ENCODE measurements around the gene ARL8B.
"Not testable (repeated sequence)": the region's sequence is repeated elsewhere in the genome, so short reads cannot be mapped to it uniquely, and the experiment has no call there.

Gene ARL8B

GRCh38 chr3:5096336-5097008 is 25.6 kb upstream of the ARL8B start:
- ATAC-seq (no peak), DNase-seq (no peak)
- Mint-ChIP-seq H3K27me3 (peaks cover 34% of the 10 kb centered on the region), H3K27ac (no peak overlapping the region), H3K36me3 (ENCODE audit: low read depth) (no peaks in the 10 kb centered on the region), H3K4me1 (peaks cover 3% of the 10 kb centered on the region), H3K9me3 (no peaks in the 10 kb centered on the region), H3K4me3 (no peak overlapping the region)

GRCh38 chr3:5098346-5098745 is 23.7 kb upstream of the ARL8B start:
- no peaks in the 10 kb centered on the region for H3K9me3 Mint-ChIP-seq
- H3K4me1 Mint-ChIP-seq = peaks cover 3% of the 10 kb centered on the region
- peaks cover 34% of the 10 kb centered on the region for H3K27me3 Mint-ChIP-seq
- no peaks in the 10 kb centered on the region for H3K36me3 Mint-ChIP-seq (ENCODE audit: low read depth)
- ATAC-seq = no peak
- no peak overlapping the region for H3K4me3 Mint-ChIP-seq
- no peak for DNase-seq
- H3K27ac Mint-ChIP-seq = no peak overlapping the region

GRCh38 chr3:5102532-5102931 is 19.6 kb upstream of the ARL8B start:
- no peaks in the 10 kb centered on the region for H3K36me3 Mint-ChIP-seq (ENCODE audit: low read depth)
- no peaks in the 10 kb centered on the region for H3K4me1 Mint-ChIP-seq
- no peaks in the 10 kb centered on the region for H3K9me3 Mint-ChIP-seq
- ATAC-seq (no peak), DNase-seq (no peak)
- H3K27ac Mint-ChIP-seq = no peak overlapping the region
- H3K27me3 Mint-ChIP-seq = peaks cover 10% of the 10 kb centered on the region
- H3K4me3 Mint-ChIP-seq = no peak overlapping the region

GRCh38 chr3:5103743-5104142 is 18.3 kb upstream of the ARL8B start:
- H3K36me3 Mint-ChIP-seq (ENCODE audit: low read depth) = no peaks in the 10 kb centered on the region
- ATAC-seq = no peak
- no peaks in the 10 kb centered on the region for H3K4me1 Mint-ChIP-seq
- no peak for DNase-seq
- no peaks in the 10 kb centered on the region for H3K9me3 Mint-ChIP-seq
- peaks cover 4% of the 10 kb centered on the region for H3K27me3 Mint-ChIP-seq
- no peak overlapping the region for H3K4me3 Mint-ChIP-seq
- no peak overlapping the region for H3K27ac Mint-ChIP-seq

- H3K4me3 Mint-ChIP-seq = no peak overlapping the region
- no peaks in the 10 kb centered on the region for H3K27me3 Mint-ChIP-seq
- H3K4me1 Mint-ChIP-seq = no peaks in the 10 kb centered on the region
- H3K9me3 Mint-ChIP-seq = no peaks in the 10 kb centered on the region
- DNase-seq = no peak
- no peak for ATAC-seq
- no peaks in the 10 kb centered on the region for H3K36me3 Mint-ChIP-seq (ENCODE audit: low read depth)
- H3K27ac Mint-ChIP-seq = no peak overlapping the region
Observed at GRCh38 chr3:5105050-5105449, 17.0 kb upstream of the ARL8B start.

GRCh38 chr3:5106371-5106770 is 15.7 kb upstream of the ARL8B start:
- ATAC-seq; H3K4me3 Mint-ChIP-seq; H3K9me3 Mint-ChIP-seq; H3K36me3 Mint-ChIP-seq (ENCODE audit: low read depth); H3K4me1 Mint-ChIP-seq; DNase-seq; H3K27me3 Mint-ChIP-seq; H3K27ac Mint-ChIP-seq: not testable (repeated sequence)

GRCh38 chr3:5106933-5107334 is 15.2 kb upstream of the ARL8B start:
- H3K27ac Mint-ChIP-seq, H3K9me3 Mint-ChIP-seq: not testable (repeated sequence)

GRCh38 chr3:5110337-5110736 is 11.8 kb upstream of the ARL8B start:
- DNase-seq (no peak), ATAC-seq (no peak)
- H3K27ac Mint-ChIP-seq = no peak overlapping the region
- no peaks in the 10 kb centered on the region for H3K36me3 Mint-ChIP-seq (ENCODE audit: low read depth)
- H3K9me3 Mint-ChIP-seq = no peaks in the 10 kb centered on the region
- H3K4me3 Mint-ChIP-seq = no peak overlapping the region
- no peaks in the 10 kb centered on the region for H3K27me3 Mint-ChIP-seq
- H3K4me1 Mint-ChIP-seq = peaks cover 11% of the 10 kb centered on the region

More at GRCh38 chr3:5106933-5107334, 15.2 kb upstream of the ARL8B start:
- not testable (repeated sequence) for ATAC-seq; H3K4me3 Mint-ChIP-seq; DNase-seq; H3K36me3 Mint-ChIP-seq (ENCODE audit: low read depth); H3K4me1 Mint-ChIP-seq; H3K27me3 Mint-ChIP-seq

GRCh38 chr3:5112043-5112442 is 10.0 kb upstream of the ARL8B start:
- Mint-ChIP-seq H3K36me3 (ENCODE audit: low read depth) (no peaks in the 10 kb centered on the region), H3K4me1 (peaks cover 11% of the 10 kb centered on the region), H3K4me3 (no peak overlapping the region), H3K27ac (peak overlapping the region; percentile 19), H3K9me3 (no peaks in the 10 kb centered on the region), H3K27me3 (no peaks in the 10 kb centered on the region)
- ATAC-seq (peak; percentile 78), DNase-seq (no peak)

GRCh38 chr3:5113726-5114125 is 8.4 kb upstream of the ARL8B start:
- not testable (repeated sequence) for DNase-seq; H3K27me3 Mint-ChIP-seq; ATAC-seq; H3K9me3 Mint-ChIP-seq; H3K36me3 Mint-ChIP-seq (ENCODE audit: low read depth); H3K4me3 Mint-ChIP-seq; H3K27ac Mint-ChIP-seq
- peaks cover 11% of the 10 kb centered on the region for H3K4me1 Mint-ChIP-seq

GRCh38 chr3:5115506-5116162 is 6.5 kb upstream of the ARL8B start:
- peaks cover 11% of the 10 kb centered on the region for H3K4me1 Mint-ChIP-seq
- DNase-seq (no peak), ATAC-seq (no peak)
- H3K4me3 Mint-ChIP-seq = no peak overlapping the region
- no peaks in the 10 kb centered on the region for H3K9me3 Mint-ChIP-seq
- no peaks in the 10 kb centered on the region for H3K36me3 Mint-ChIP-seq (ENCODE audit: low read depth)
- H3K27me3 Mint-ChIP-seq = no peaks in the 10 kb centered on the region
- H3K27ac Mint-ChIP-seq = no peak overlapping the region

- DNase-seq (no peak), ATAC-seq (no peak)
- Mint-ChIP-seq H3K36me3 (ENCODE audit: low read depth) (no peaks in the 10 kb centered on the region), H3K9me3 (no peaks in the 10 kb centered on the region), H3K4me3 (no peak overlapping the region), H3K27ac (no peak overlapping the region), H3K4me1 (peaks cover 9% of the 10 kb centered on the region), H3K27me3 (no peaks in the 10 kb centered on the region)
Observed at GRCh38 chr3:5116538-5116937, 5.6 kb upstream of the ARL8B start.

GRCh38 chr3:5120446-5120845 is 1.6 kb upstream of the ARL8B start:
- DNase-seq (no peak), ATAC-seq (no peak)
- Mint-ChIP-seq H3K36me3 (ENCODE audit: low read depth) (peaks cover 12% of the 10 kb centered on the region), H3K27me3 (no peaks in the 10 kb centered on the region), H3K4me3 (no peak overlapping the region), H3K4me1 (peaks cover 28% of the 10 kb centered on the region), H3K27ac (no peak overlapping the region), H3K9me3 (no peaks in the 10 kb centered on the region)

GRCh38 chr3:5122741-5123706 is 932 bp downstream of the ARL8B start:
- Mint-ChIP-seq H3K36me3 (ENCODE audit: low read depth) (peaks cover 18% of the 10 kb centered on the region), H3K27me3 (no peaks in the 10 kb centered on the region), H3K27ac (peak overlapping the region; percentile 88), H3K4me1 (peaks cover 48% of the 10 kb centered on the region), H3K4me3 (peak overlapping the region; percentile 83), H3K9me3 (no peaks in the 10 kb centered on the region)
- ATAC-seq = peak; percentile 17
- DNase-seq = no peak

GRCh38 chr3:5123937-5124336 is 1.8 kb downstream of the ARL8B start:
- ATAC-seq = no peak
- H3K27ac Mint-ChIP-seq = peak overlapping the region; percentile 51

More at GRCh38 chr3:5123937-5124336, 1.8 kb downstream of the ARL8B start:
- Mint-ChIP-seq H3K4me1 (peaks cover 52% of the 10 kb centered on the region), H3K4me3 (peak overlapping the region; percentile 83), H3K36me3 (ENCODE audit: low read depth) (peaks cover 21% of the 10 kb centered on the region), H3K27me3 (no peaks in the 10 kb centered on the region), H3K9me3 (no peaks in the 10 kb centered on the region)
- DNase-seq = no peak
